ENCODE results near the gene CRLF1.

The CRLF1 gene

GRCh38 chr19:18618236-18618635 is 11.6 kb upstream of the CRLF1 start:
- Mint-ChIP-seq H3K27ac (no peak overlapping the region), H3K36me3 (ENCODE audit: low read depth) (no peaks in the 10 kb centered on the region), H3K4me3 (no peak overlapping the region), H3K9me3 (no peaks in the 10 kb centered on the region), H3K27me3 (peaks cover 45% of the 10 kb centered on the region), H3K4me1 (peaks cover 3% of the 10 kb centered on the region)
- ATAC-seq (no peak), DNase-seq (no peak)

- peaks cover 45% of the 10 kb centered on the region for H3K27me3 Mint-ChIP-seq
- no peak for ATAC-seq
Measured at GRCh38 chr19:18617562-18617961, 11.0 kb upstream of the CRLF1 start.

GRCh38 chr19:18616023-18616422 is 9.4 kb upstream of the CRLF1 start:
- Mint-ChIP-seq H3K9me3 (no peaks in the 10 kb centered on the region), H3K27me3 (peaks cover 54% of the 10 kb centered on the region), H3K4me1 (peaks cover 14% of the 10 kb centered on the region), H3K4me3 (no peak overlapping the region), H3K36me3 (ENCODE audit: low read depth) (no peaks in the 10 kb centered on the region), H3K27ac (no peak overlapping the region)
- DNase-seq: no peak
- ATAC-seq: no peak

More at GRCh38 chr19:18617562-18617961, 11.0 kb upstream of the CRLF1 start:
- H3K36me3 Mint-ChIP-seq (ENCODE audit: low read depth): no peaks in the 10 kb centered on the region
- H3K27ac Mint-ChIP-seq: no peak overlapping the region
- no peaks in the 10 kb centered on the region for H3K9me3 Mint-ChIP-seq
- no peak overlapping the region for H3K4me3 Mint-ChIP-seq
- DNase-seq: no peak
- peaks cover 4% of the 10 kb centered on the region for H3K4me1 Mint-ChIP-seq

GRCh38 chr19:18613589-18614234 is 7.1 kb upstream of the CRLF1 start:
- Mint-ChIP-seq H3K4me3 (peak overlapping the region; percentile 24), H3K27me3 (peaks cover 70% of the 10 kb centered on the region), H3K27ac (no peak overlapping the region), H3K36me3 (ENCODE audit: low read depth) (no peaks in the 10 kb centered on the region), H3K4me1 (peaks cover 15% of the 10 kb centered on the region), H3K9me3 (no peaks in the 10 kb centered on the region)
- no peak for ATAC-seq
- DNase-seq: no peak

GRCh38 chr19:18612772-18613588 is 6.4 kb upstream of the CRLF1 start, which contains the start of gene TMEM59L:
Gene TMEM59L, plus strand, starts transcription at chr19:18612870. Its CDS starts 89 bp downstream, at chr19:18612959.
- Mint-ChIP-seq H3K27me3 (peaks cover 77% of the 10 kb centered on the region), H3K4me3 (peak within 1 kb of the TSS; percentile 56), H3K36me3 (ENCODE audit: low read depth) (no peaks in the 10 kb centered on the region), H3K4me1 (peaks cover 15% of the 10 kb centered on the region), H3K9me3 (no peaks in the 10 kb centered on the region), H3K27ac (no peak within 1 kb of the TSS)
- DNase-seq: peak; percentile 35
- no peak for ATAC-seq

- Mint-ChIP-seq H3K4me1 (peaks cover 15% of the 10 kb centered on the region), H3K36me3 (ENCODE audit: low read depth) (no peaks in the 10 kb centered on the region), H3K9me3 (no peaks in the 10 kb centered on the region), H3K4me3 (peak overlapping the region; percentile 56), H3K27me3 (peaks cover 80% of the 10 kb centered on the region), H3K27ac (no peak overlapping the region)
- ATAC-seq: no peak
- DNase-seq: no peak
Measured at GRCh38 chr19:18612051-18612771, 5.6 kb upstream of the CRLF1 start.

- DNase-seq: no peak
- no peaks in the 10 kb centered on the region for H3K9me3 Mint-ChIP-seq
- no peak overlapping the region for H3K27ac Mint-ChIP-seq
- H3K36me3 Mint-ChIP-seq (ENCODE audit: low read depth): no peaks in the 10 kb centered on the region
- peaks cover 15% of the 10 kb centered on the region for H3K4me1 Mint-ChIP-seq
- H3K27me3 Mint-ChIP-seq: peaks cover 81% of the 10 kb centered on the region
- ATAC-seq: no peak
- H3K4me3 Mint-ChIP-seq: no peak overlapping the region
Measured at GRCh38 chr19:18611327-18612050, 4.9 kb upstream of the CRLF1 start.

- Mint-ChIP-seq H3K4me1 (peaks cover 15% of the 10 kb centered on the region), H3K36me3 (ENCODE audit: low read depth) (no peaks in the 10 kb centered on the region), H3K27ac (no peak overlapping the region), H3K4me3 (no peak overlapping the region), H3K27me3 (peaks cover 74% of the 10 kb centered on the region), H3K9me3 (no peaks in the 10 kb centered on the region)
- ATAC-seq: no peak
- DNase-seq: no peak
Measured at GRCh38 chr19:18610556-18611326, 4.1 kb upstream of the CRLF1 start.

GRCh38 chr19:18610245-18610555 is 3.6 kb upstream of the CRLF1 start:
- DNase-seq: no peak
- H3K4me1 Mint-ChIP-seq: peaks cover 18% of the 10 kb centered on the region
- H3K4me3 Mint-ChIP-seq: no peak overlapping the region
- no peak overlapping the region for H3K27ac Mint-ChIP-seq
- ATAC-seq: no peak
- H3K9me3 Mint-ChIP-seq: no peaks in the 10 kb centered on the region
- H3K27me3 Mint-ChIP-seq: peaks cover 74% of the 10 kb centered on the region
- H3K36me3 Mint-ChIP-seq (ENCODE audit: low read depth): no peaks in the 10 kb centered on the region

- DNase-seq: no peak
- Mint-ChIP-seq H3K27me3 (peaks cover 74% of the 10 kb centered on the region), H3K4me1 (peaks cover 18% of the 10 kb centered on the region), H3K4me3 (no peak overlapping the region), H3K27ac (no peak overlapping the region), H3K36me3 (ENCODE audit: low read depth) (no peaks in the 10 kb centered on the region), H3K9me3 (no peaks in the 10 kb centered on the region)
- ATAC-seq: no peak
Measured at GRCh38 chr19:18609717-18610051, 3.1 kb upstream of the CRLF1 start.

GRCh38 chr19:18608805-18609716 is 2.5 kb upstream of the CRLF1 start:
- Mint-ChIP-seq H3K27me3 (peaks cover 73% of the 10 kb centered on the region), H3K4me1 (peaks cover 18% of the 10 kb centered on the region), H3K27ac (no peak overlapping the region), H3K4me3 (no peak overlapping the region), H3K9me3 (no peaks in the 10 kb centered on the region), H3K36me3 (ENCODE audit: low read depth) (no peaks in the 10 kb centered on the region)
- no peak for DNase-seq
- no peak for ATAC-seq

GRCh38 chr19:18608102-18608804 is 1.7 kb upstream of the CRLF1 start:
- no peak overlapping the region for H3K27ac Mint-ChIP-seq
- no peaks in the 10 kb centered on the region for H3K36me3 Mint-ChIP-seq (ENCODE audit: low read depth)
- no peaks in the 10 kb centered on the region for H3K9me3 Mint-ChIP-seq
- H3K27me3 Mint-ChIP-seq: peaks cover 69% of the 10 kb centered on the region
- H3K4me1 Mint-ChIP-seq: peaks cover 16% of the 10 kb centered on the region
- no peak for DNase-seq
- ATAC-seq: no peak
- no peak overlapping the region for H3K4me3 Mint-ChIP-seq

All from activated naive CD8-positive, alpha-beta T cell treated with anti-CD3 and anti-CD28 coated beads, Interleukin-2, amount 50 U/mL, for 24 hours (primary cell).